Endothelial cell of umbilical vein (primary cell): ENCODE measurements around the gene NEURL1B. TPM values are rescaled to one million over a fixed set of nuclear protein-coding genes. Genes with fewer than 3 reads are reported as not detected.

Experiments
- BruUV-seq: library from RNA; stranded (reverse); fragments of 400-500 nt; replicated peaks from 2 replicates; lab custom pipeline; 2021; lab: Mats Ljungman, UMichigan
- CTCF ChIA-PET: fragments of 300-600, 350-600 bp; sonication (Branson Sonifier 250); formaldehyde crosslinking; loops from one replicate; lab custom pipeline; 2021; ENCODE audit warnings: antibody characterized with exemption, inconsistent platforms; lab: Charles Lee
- POLR2A ChIA-PET: fragments of 300-600, 350-600 bp; sonication (Branson Sonifier 250); formaldehyde crosslinking; loops from one replicate; lab custom pipeline; 2021; ENCODE audit warnings: antibody characterized with exemption, inconsistent platforms; lab: Charles Lee
- DNase-seq: peaks from one replicate; pipeline ENCODE4 v3.0.0-alpha.2; 2011; ENCODE audit warnings: low read depth, low spot score
- FAIRE-seq: peaks from 2 replicates; lab custom pipeline; 2011; peaks lifted over from hg19 to GRCh38; lab: Jason Lieb, UNC
- H2AFZ ChIP-seq: 2 replicates; pipeline ENCODE4 v1.6.0; 2012; ENCODE audit warnings: low read depth, low read length, control low read depth, inconsistent platforms
- H3K27ac ChIP-seq: 2 replicates; pipeline ENCODE4 v1.5.1; 2011; ENCODE audit warnings: low read depth, mild to moderate bottlenecking, control low read depth, low read length, moderate library complexity; ENCODE audit not compliant: insufficient read depth
- H3K27me3 ChIP-seq, 2 experiments: 2 replicates each; pipeline versions ENCODE4 v1.6.0 to v1.6.1; 2011; ENCODE audit warnings: low read length in 2 of 2, mixed read lengths in 1 of 2; ENCODE audit not compliant: control insufficient read depth in 2 of 2, insufficient read depth in 2 of 2
- H3K36me3 ChIP-seq, 2 experiments: 2 replicates in 1 of 2; 3 replicates in 1 of 2; pipeline ENCODE4 v1.5.1; 2011; ENCODE audit warnings: low read length in 2 of 2, mild to moderate bottlenecking in 1 of 2, moderate library complexity in 1 of 2; ENCODE audit not compliant: control insufficient read depth in 2 of 2, insufficient read depth in 2 of 2; ENCODE audit errors: extremely low read depth in 1 of 2
- H3K4me1 ChIP-seq: 3 replicates; pipeline ENCODE4 v1.5.1; 2011; ENCODE audit warnings: mild to moderate bottlenecking, low read length; ENCODE audit not compliant: control insufficient read depth, insufficient read depth; ENCODE audit errors: extremely low read depth
- H3K4me2 ChIP-seq: 2 replicates; pipeline ENCODE4 v1.6.1; 2011; ENCODE audit warnings: low read length, control low read depth, mixed read lengths; ENCODE audit not compliant: insufficient read depth
- H3K4me3 ChIP-seq, 3 experiments: fragments of 200-600 bp in 1 of 3; sonication (generic), shearing (Covaris generic) in 1 of 3; replicated peaks in 1 of 3; 2 replicates each; pipeline ENCODE4 v1.5.1; 2011 to 2016; ENCODE audit warnings: control low read depth in 3 of 3, low read length in 3 of 3, mild to moderate bottlenecking in 2 of 3, inconsistent platforms in 1 of 3, low read depth in 1 of 3, moderate library complexity in 1 of 3; ENCODE audit not compliant: insufficient read depth in 1 of 3
- H3K79me2 ChIP-seq: 2 replicates; pipeline ENCODE4 v1.6.0; 2012; ENCODE audit warnings: low read length, inconsistent platforms; ENCODE audit not compliant: control insufficient read depth, insufficient read depth
- H3K9ac ChIP-seq: replicated peaks from 2 replicates; pipeline ENCODE3; 2011; ENCODE audit warnings: low read length, control low read depth; ENCODE audit not compliant: insufficient read depth; ENCODE audit errors: extremely low read depth
- H3K9me1 ChIP-seq: replicated peaks from 3 replicates; pipeline ENCODE4 v1.6.0; 2011; ENCODE audit warnings: mild to moderate bottlenecking, low read length; ENCODE audit not compliant: control insufficient read depth, insufficient read depth; ENCODE audit errors: extremely low read depth
- H3K9me3 ChIP-seq: replicated peaks from 2 replicates; pipeline ENCODE4 v1.5.1; 2012; ENCODE audit warnings: low read length, inconsistent platforms; ENCODE audit not compliant: control insufficient read depth, insufficient read depth
- H4K20me1 ChIP-seq: replicated peaks from 2 replicates; pipeline ENCODE3; 2011; ENCODE audit warnings: mild to moderate bottlenecking, low read length; ENCODE audit not compliant: control insufficient read depth, insufficient read depth; ENCODE audit errors: extremely low read depth
- EZH2 ChIP-seq: IDR thresholded peaks from 2 replicates; pipeline ENCODE4 v1.6.1; 2012; ENCODE audit warnings: borderline replicate concordance, low read depth, mild to moderate bottlenecking, moderate library complexity, low read length, inconsistent platforms; ENCODE audit not compliant: severe bottlenecking
- FOS ChIP-seq: IDR thresholded peaks from 2 replicates; pipeline ENCODE4 v1.6.1; 2011; ENCODE audit warnings: mild to moderate bottlenecking, low read length, moderate library complexity, borderline replicate concordance; ENCODE audit not compliant: insufficient read depth
- GATA2 ChIP-seq: IDR thresholded peaks from 2 replicates; pipeline ENCODE4 v1.7.0; 2011; ENCODE audit warnings: low read depth, mild to moderate bottlenecking, moderate library complexity, mixed read lengths, low read length; ENCODE audit not compliant: insufficient read length, insufficient read depth
- JUN ChIP-seq: IDR thresholded peaks from 2 replicates; pipeline ENCODE4 v1.6.1; 2011; ENCODE audit warnings: borderline replicate concordance, low read depth; ENCODE audit not compliant: insufficient read length, insufficient read depth
- MYC ChIP-seq: IDR thresholded peaks from one replicate; pipeline ENCODE4 v1.6.1; 2011; ENCODE audit warnings: mild to moderate bottlenecking, low read depth, low read length
- POLR2A ChIP-seq: IDR thresholded peaks from 2 replicates; pipeline ENCODE4 v1.6.1; 2012; ENCODE audit warnings: low read depth, mild to moderate bottlenecking, control low read depth, low read length
- POLR2AphosphoS5 ChIP-seq: IDR thresholded peaks from 2 replicates; pipeline ENCODE4 v1.6.1; 2012; ENCODE audit warnings: low read depth, mild to moderate bottlenecking, control low read depth, low read length, moderate library complexity; ENCODE audit not compliant: insufficient read depth
- dilution Hi-C: fragments of 300-500 bp; cut with MboI; formaldehyde crosslinking; loops from one replicate; pipeline ENCODE4 v1.15.0; 2019; ENCODE audit warnings: low sequenced_read_pairs; ENCODE audit not compliant: extremely low pct_ligation_motif_present
- intact Hi-C: fragments of 100-400 bp; cut with micrococcal nuclease; formaldehyde crosslinking; loops from one replicate; pipeline ENCODE4 v1.10.0; 2022
- polyA plus RNA-seq, 4 experiments: library from polyadenylated mRNA; depleted of rRNA in 3 of 4; stranded (reverse) in 3 of 4; unstranded in 1 of 4; fragments of >200 nt; gene quantifications; 2 replicates each; pipeline versions ENCODE4 v1.2.1 to v1.2.3, GENCODE V29; 2011 to 2012; ENCODE audit warnings: missing spikeins in 1 of 4
- total RNA-seq: library from RNA; stranded (reverse); gene quantifications from 2 replicates; pipeline ENCODE4 v1.2.3, GENCODE V29; 2021
- TF ChIP-seq, protein P1 (sequence below): IDR thresholded peaks from 2 replicates; pipeline ENCODE4 v1.6.1; 2011; ENCODE audit not compliant: insufficient read depth, insufficient read length
- TF ChIP-seq, protein P2 (sequence below), 2 donors: IDR thresholded peaks; 1 replicate in 1 of 2; 2 replicates in 1 of 2; pipeline ENCODE4 v1.5.1; 2011; ENCODE audit warnings: low read length in 2 of 2, mild to moderate bottlenecking in 2 of 2, moderate library complexity in 2 of 2, control low read depth in 1 of 2, inconsistent platforms in 1 of 2, low read depth in 1 of 2; ENCODE audit not compliant: insufficient read depth in 1 of 2; ENCODE audit errors: extremely low read depth in 1 of 2

The NEURL1B gene
- total and polyA plus RNA-seq, 2 donors (not counting 3 experiments of a cell fraction or from before 2014, with no cell fraction given): 0.44 to 1.6 TPM

DNA sequence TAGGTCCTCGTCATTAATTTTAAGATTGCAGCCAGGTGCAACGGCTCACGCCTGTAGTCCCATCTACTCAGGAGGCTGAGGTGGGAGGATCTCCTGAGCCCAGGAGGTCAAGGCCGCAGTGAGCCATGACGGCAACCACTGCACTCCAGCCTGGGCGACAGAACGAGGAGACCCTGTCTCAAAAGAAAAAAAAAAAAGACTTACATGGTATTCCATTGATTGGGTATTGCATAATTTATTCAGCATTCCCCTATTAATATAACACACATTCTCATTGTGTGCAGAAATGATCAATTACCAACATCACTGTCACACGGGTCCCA, 67.1 kb downstream of the NEURL1B start:
- intact Hi-C loops: no loop called here
- BruUV-seq: no TSS peak
- Histone ChIP-seq H3K9me1 (no peaks in the 10 kb centered on the region), H4K20me1 (no peaks in the 10 kb centered on the region), H3K27ac (no peak overlapping the region), H2AFZ (no peak overlapping the region), H3K36me3 (no peaks in the 10 kb centered on the region), H3K4me3 (no peak overlapping the region), H3K4me2 (no peak overlapping the region), H3K79me2 (no peaks in the 10 kb centered on the region), H3K4me1 (no peaks in the 10 kb centered on the region), H3K9ac (no peak overlapping the region), H3K27me3 (no peaks in the 10 kb centered on the region), H3K9me3 (no peaks in the 10 kb centered on the region)
- no peak for DNase-seq
- FAIRE-seq: no peak
- dilution Hi-C loops: no loop called here
- CTCF ChIA-PET: interaction anchor here (0.6 to 11.2 kb wide), 11 partner anchors 10 to 908 kb away, joined by 3 to 413 read pairs (median 10); partner anchors contain the start of gene BOD1
- POLR2A ChIA-PET: no interaction called here
- TF ChIP-seq EZH2 (no peak), MYC (no peak), POLR2AphosphoS5 (no peak), POLR2A (no peak), FOS (no peak), GATA2 (no peak), JUN (no peak)
- TF ChIP-seq, protein P1, sequence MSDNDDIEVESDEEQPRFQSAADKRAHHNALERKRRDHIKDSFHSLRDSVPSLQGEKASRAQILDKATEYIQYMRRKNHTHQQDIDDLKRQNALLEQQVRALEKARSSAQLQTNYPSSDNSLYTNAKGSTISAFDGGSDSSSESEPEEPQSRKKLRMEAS: no peak
- TF ChIP-seq, protein P2, sequence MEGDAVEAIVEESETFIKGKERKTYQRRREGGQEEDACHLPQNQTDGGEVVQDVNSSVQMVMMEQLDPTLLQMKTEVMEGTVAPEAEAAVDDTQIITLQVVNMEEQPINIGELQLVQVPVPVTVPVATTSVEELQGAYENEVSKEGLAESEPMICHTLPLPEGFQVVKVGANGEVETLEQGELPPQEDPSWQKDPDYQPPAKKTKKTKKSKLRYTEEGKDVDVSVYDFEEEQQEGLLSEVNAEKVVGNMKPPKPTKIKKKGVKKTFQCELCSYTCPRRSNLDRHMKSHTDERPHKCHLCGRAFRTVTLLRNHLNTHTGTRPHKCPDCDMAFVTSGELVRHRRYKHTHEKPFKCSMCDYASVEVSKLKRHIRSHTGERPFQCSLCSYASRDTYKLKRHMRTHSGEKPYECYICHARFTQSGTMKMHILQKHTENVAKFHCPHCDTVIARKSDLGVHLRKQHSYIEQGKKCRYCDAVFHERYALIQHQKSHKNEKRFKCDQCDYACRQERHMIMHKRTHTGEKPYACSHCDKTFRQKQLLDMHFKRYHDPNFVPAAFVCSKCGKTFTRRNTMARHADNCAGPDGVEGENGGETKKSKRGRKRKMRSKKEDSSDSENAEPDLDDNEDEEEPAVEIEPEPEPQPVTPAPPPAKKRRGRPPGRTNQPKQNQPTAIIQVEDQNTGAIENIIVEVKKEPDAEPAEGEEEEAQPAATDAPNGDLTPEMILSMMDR (IDR thresholded peaks at IDR 0.05; ENCODE audit: extremely low read depth in 1 of 2, insufficient read depth in 1 of 2, low read depth in 1 of 2, low read length in 2 of 2): no peak
